Right lobe of liver (tissue), 6 donors: Measurements from ENCODE around the gene ADAMTSL5. TPM values are rescaled to one million over a fixed set of nuclear protein-coding genes. Genes with fewer than 3 reads are reported as not detected.

Source experiments
- ATAC-seq, 4 donors: fragments of 200-7000 bp; cut with Tn5 transposase; one replicate each; pipeline ENCODE4 v1.9.1; 2020; ENCODE audit warnings: mild to moderate bottlenecking in 4 of 4, moderate library complexity in 4 of 4
- DNase-seq, 3 donors: peaks; one replicate each; pipeline ENCODE4 v3.0.0-alpha.2; 2020
- H3K27ac ChIP-seq, 3 donors: fragments of 200-600 bp; one replicate each; pipeline ENCODE4 v1.8.0; 2022
- H3K27me3 ChIP-seq, 2 donors: fragments of 200-600 bp; one replicate each; pipeline ENCODE4 v1.8.0; 2022
- H3K36me3 ChIP-seq, 4 donors: fragments of 200-600 bp; sonication (generic) in 1 of 4; one replicate each; pipeline versions ENCODE4 v1.5.1 to v1.8.0; 2017 to 2022; ENCODE audit warnings: control low read depth in 1 of 4
- H3K4me1 ChIP-seq, 4 donors: fragments of 200-600 bp; sonication (generic) in 1 of 4; one replicate each; pipeline versions ENCODE4 v1.5.1 to v1.8.0; 2017 to 2022; ENCODE audit warnings: control low read depth in 1 of 4
- H3K4me3 ChIP-seq, 3 donors: fragments of 200-600 bp; one replicate each; pipeline ENCODE4 v1.8.0; 2022
- H3K9me3 ChIP-seq, 4 donors: fragments of 200-600 bp; sonication (generic) in 1 of 4; one replicate each; pipeline versions ENCODE4 v1.5.1 to v1.8.0; 2017 to 2022; ENCODE audit warnings: control low read depth in 1 of 4
- POLR2A ChIP-seq: fragments of 450-650 bp; IDR thresholded peaks from one replicate; pipeline ENCODE4 v1.6.1; 2017; ENCODE audit warnings: antibody characterized with exemption, mild to moderate bottlenecking
- WGBS: methylation state at CpG from one replicate; pipeline ENCODE4 v1.1.6; 2018; ENCODE audit warnings: low coverage, low lambda C conversion rate; ENCODE audit not compliant: insufficient coverage; ENCODE audit errors: missing lambda C conversion rate; 5-methylcytosine and 5-hydroxymethylcytosine counted together
- intact Hi-C, 2 donors: fragments of 100-400 bp; cut with DNase I; formaldehyde crosslinking; loops; one replicate each; pipeline versions ENCODE4 v1.11.2 to v1.14.1; 2022
- total RNA-seq, 6 experiments: library from RNA; depleted of rRNA in 2 of 6; stranded (reverse); fragments of >200 nt in 2 of 6; fragmentation: NEBNext Ultra II Directional in 3 of 6; extraction: Animal tissue kit (Norgen Biotek cat#: 25700) in 3 of 6; gene quantifications; one replicate each; pipeline versions ENCODE4 v1.1.0 to v1.2.4, GENCODE V29; 2016 to 2023
- TF ChIP-seq, protein P1 (sequence below), 4 donors: fragments of 200-600 bp in 3 of 4; fragments of 450-650 bp in 1 of 4; IDR thresholded peaks; one replicate each; pipeline versions ENCODE4 v1.5.1 to v1.8.0; 2016 to 2022; ENCODE audit warnings: antibody characterized with exemption in 4 of 4, mild to moderate bottlenecking in 2 of 4
- donor health status: DM: no; HTN: yes; CAD: no.
- donor health status: DM: no; HTN: no; CAD: no.
- donor health status: DM: no; HTN: no; CAD: no.
- donor health status: DM: no; HTN: yes; CAD: no.
- donor health status: DM: no; HTN: yes; CAD: no.

Gene ADAMTSL5
- total RNA-seq, 6 experiments from 2014 or later, result 1.8 to 6.9 (median 4.5) TPM

DNA sequence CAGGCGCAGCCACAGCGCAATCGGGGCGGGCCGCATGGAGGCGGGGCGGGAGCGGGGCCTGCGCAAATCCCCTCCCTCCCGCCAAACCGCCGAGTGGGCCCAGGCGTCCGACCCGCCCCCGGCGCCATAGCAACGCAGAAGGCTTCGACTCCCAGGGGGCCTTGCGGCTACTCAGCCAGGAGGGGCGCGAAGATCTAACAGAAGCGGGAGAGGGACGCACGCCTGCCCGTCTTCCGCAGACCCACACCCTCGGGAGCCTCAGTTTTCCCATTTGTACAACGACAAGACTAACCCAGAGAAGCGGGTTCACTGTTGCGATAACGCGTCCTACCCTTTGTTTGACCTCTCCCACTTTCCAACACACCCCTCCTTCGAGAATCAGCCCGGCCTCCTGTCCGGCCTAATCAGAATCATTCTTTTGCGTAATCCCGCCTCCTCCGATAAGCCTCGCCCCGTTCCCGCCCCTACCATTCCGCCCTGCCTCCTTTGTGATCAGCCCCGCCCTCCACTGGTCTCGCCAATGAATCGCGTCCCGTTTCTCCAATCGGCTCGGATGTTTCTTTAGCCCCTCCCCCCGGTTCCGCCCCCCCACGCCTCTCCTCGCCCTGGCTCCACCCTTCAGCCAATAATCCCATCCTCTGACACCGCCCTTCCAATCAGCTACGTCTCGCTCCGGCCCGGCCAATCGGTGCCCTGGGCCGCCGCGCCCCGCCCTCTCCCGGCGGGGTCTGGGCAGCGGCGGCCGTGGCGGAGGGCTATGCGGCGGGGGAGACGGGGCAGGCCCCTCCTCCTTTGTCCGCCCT, 22.3 kb downstream of the ADAMTSL5 start, which contains the start of gene PCSK4:
PCSK4 (minus strand) TSS at position 40 of the 803 bp plus-strand sequence; CDS start at position 36, 4 bp downstream.
- peak; percentile 78 to 89 (median 82) for ATAC-seq
- intact Hi-C loops, result no loop called here
- TF ChIP-seq, protein P1, sequence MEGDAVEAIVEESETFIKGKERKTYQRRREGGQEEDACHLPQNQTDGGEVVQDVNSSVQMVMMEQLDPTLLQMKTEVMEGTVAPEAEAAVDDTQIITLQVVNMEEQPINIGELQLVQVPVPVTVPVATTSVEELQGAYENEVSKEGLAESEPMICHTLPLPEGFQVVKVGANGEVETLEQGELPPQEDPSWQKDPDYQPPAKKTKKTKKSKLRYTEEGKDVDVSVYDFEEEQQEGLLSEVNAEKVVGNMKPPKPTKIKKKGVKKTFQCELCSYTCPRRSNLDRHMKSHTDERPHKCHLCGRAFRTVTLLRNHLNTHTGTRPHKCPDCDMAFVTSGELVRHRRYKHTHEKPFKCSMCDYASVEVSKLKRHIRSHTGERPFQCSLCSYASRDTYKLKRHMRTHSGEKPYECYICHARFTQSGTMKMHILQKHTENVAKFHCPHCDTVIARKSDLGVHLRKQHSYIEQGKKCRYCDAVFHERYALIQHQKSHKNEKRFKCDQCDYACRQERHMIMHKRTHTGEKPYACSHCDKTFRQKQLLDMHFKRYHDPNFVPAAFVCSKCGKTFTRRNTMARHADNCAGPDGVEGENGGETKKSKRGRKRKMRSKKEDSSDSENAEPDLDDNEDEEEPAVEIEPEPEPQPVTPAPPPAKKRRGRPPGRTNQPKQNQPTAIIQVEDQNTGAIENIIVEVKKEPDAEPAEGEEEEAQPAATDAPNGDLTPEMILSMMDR (IDR thresholded peaks at IDR 0.05), result peak in 1 of 4 donors; percentile 3
- TF ChIP-seq POLR2A, result no peak
- WGBS, result 1% methylated on average over 48 of the region's 74 CpGs
- Histone ChIP-seq H3K4me1 (peaks cover 0 to 26% (median 7%) of the 10 kb centered on the region in 4 donors), H3K27me3 (no peaks in the 10 kb centered on the region), H3K4me3 (peak within 1 kb of the TSS; percentile 75 to 89 (median 86)), H3K9me3 (no peaks in the 10 kb centered on the region), H3K36me3 (no peaks in the 10 kb centered on the region), H3K27ac (peak within 1 kb of the TSS; percentile 52 to 79 (median 63))
- DNase-seq, result peak; percentile 98 to 99 (median 99)

DNA sequence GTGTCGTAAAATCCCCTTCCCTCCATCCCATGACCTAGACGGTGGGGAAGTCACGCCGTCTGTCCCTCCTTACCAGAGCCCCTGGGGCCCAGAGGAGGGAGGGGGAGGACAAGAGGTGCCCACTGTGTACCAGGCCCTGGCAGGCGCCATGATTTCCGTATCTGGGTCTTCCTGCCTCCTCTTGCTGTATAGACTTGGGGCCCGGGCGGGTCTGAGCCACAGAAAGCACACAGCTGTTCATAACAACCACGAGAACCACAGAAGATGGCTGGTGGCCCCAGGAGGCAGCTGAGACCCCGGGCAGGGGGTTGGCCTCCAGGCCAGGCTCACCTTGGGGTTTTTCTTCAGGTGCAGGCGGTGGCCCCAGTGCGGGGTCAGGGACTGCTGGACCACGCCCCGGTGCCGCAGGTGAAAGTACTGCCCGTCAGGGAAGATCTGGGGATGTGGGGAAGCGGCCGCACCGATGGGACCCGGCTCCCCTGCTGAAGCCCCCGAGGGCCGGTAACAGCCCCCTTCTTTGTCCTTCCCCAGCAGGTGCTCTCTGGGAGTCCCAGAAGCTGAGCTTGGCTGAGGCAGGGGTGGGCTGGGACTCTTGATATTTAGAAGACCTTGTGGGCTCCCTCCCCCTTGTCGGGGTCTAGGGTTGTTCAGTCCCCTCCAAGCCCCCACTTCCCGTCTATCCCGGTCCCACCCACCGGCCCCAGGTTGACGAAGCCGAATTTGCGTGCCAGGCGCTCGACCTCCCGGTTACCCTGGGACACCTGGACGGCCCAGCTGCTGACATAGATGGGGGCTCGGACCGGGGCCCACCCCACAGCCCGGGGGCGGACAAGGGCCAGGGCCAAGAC, 23.1 kb downstream of the ADAMTSL5 start:
- 54% methylated on average over 6 of the region's 37 CpGs for WGBS
- DNase-seq (peak in 2 of 3 donors; percentile 26 to 57), ATAC-seq (no peak)
- Histone ChIP-seq H3K4me3 (peak overlapping the region; percentile 39 to 66 (median 56)), H3K27ac (peak overlapping the region in 2 of 3 donors; percentile 49 to 65), H3K9me3 (no peaks in the 10 kb centered on the region), H3K27me3 (no peaks in the 10 kb centered on the region), H3K36me3 (no peaks in the 10 kb centered on the region), H3K4me1 (peaks cover 0 to 26% (median 7%) of the 10 kb centered on the region in 4 donors)
- intact Hi-C loops, result no loop called here
- no peak for TF ChIP-seq POLR2A
- TF ChIP-seq, protein P1 (IDR thresholded peaks at IDR 0.05), result no peak

DNA sequence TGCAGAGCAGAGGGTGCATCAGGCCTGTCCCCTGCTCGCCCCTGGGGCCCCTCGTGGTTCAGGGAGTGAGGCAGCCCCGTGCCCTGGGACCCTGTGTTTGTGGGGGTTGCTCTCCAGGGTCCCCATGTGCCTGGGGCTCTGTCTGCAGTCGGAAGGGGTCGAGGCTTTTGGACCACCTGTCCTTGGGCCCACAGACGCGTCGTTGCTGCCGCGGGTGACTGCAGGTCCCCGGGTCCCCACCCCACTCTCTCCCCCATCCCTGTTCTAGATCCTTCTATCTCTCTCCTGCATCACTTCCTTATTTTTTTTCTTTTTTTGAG, 24.6 kb downstream of the ADAMTSL5 start:
- no peak for DNase-seq
- ATAC-seq, result no peak
- peaks cover 0 to 20% (median 6%) of the 10 kb centered on the region in 4 donors for H3K4me1 ChIP-seq
- H3K4me3 ChIP-seq, result no peak overlapping the region
- 80% methylated on average over 6 of the region's 11 CpGs for WGBS
- no peaks in the 10 kb centered on the region for H3K36me3 ChIP-seq
- H3K27me3 ChIP-seq, result no peaks in the 10 kb centered on the region
- H3K27ac ChIP-seq, result no peak overlapping the region
- TF ChIP-seq, protein P1 (IDR thresholded peaks at IDR 0.05), result no peak
- TF ChIP-seq POLR2A, result no peak
- intact Hi-C loops, result no loop called here
- H3K9me3 ChIP-seq, result no peaks in the 10 kb centered on the region

DNA sequence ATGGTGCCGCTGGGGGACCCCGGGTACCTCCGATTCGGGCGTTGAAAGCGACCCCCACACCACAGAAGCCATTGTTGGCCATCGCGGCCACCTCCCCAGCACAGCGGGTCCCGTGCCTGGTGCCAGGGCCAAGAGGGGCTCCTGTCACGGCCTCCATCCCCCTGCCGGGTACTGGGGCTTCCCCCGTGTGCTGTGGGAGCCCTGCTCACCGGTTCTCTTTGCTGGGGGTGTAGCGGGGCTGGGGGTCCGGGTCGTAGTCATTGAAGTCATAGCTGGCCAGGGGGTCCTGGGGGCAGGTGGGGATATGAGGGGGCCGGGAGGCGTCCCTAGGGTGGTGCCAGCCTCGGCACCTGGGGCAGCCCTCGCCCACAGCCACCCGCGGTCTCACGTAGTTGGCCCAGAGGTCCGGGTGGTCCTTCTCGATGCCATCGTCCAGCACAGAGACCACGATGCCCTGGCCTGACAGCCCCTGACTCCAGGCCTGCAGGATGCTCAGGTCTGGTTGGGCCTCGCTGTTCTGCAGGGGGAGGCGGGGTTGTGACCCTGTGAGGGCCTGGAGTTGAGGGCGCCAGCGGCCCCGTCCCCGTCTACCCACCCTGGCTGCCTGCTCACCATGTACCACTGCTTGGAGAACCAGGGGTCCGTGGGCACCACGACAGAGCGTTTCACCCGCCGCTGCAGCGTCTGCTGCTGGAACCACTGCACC, 25.1 kb downstream of the ADAMTSL5 start:
- WGBS, result 85% methylated on average over 4 of the region's 40 CpGs
- peaks cover 0 to 15% (median 4%) of the 10 kb centered on the region in 4 donors for H3K4me1 ChIP-seq
- H3K27me3 ChIP-seq, result no peaks in the 10 kb centered on the region
- H3K4me3 ChIP-seq, result no peak overlapping the region
- intact Hi-C loops, result no loop called here
- TF ChIP-seq, protein P1 (IDR thresholded peaks at IDR 0.05), result no peak
- no peak for TF ChIP-seq POLR2A
- ATAC-seq (no peak), DNase-seq (peak in 2 of 3 donors; percentile 24 to 53)
- H3K36me3 ChIP-seq, result no peaks in the 10 kb centered on the region
- no peak overlapping the region for H3K27ac ChIP-seq
- no peaks in the 10 kb centered on the region for H3K9me3 ChIP-seq
